Measurements from ENCODE around the gene PCDHB9.
"Not testable (repeated sequence)": the region's sequence is repeated elsewhere in the genome, so short reads cannot be mapped to it uniquely, and the experiment has no call there.

The PCDHB9 gene

DNA sequence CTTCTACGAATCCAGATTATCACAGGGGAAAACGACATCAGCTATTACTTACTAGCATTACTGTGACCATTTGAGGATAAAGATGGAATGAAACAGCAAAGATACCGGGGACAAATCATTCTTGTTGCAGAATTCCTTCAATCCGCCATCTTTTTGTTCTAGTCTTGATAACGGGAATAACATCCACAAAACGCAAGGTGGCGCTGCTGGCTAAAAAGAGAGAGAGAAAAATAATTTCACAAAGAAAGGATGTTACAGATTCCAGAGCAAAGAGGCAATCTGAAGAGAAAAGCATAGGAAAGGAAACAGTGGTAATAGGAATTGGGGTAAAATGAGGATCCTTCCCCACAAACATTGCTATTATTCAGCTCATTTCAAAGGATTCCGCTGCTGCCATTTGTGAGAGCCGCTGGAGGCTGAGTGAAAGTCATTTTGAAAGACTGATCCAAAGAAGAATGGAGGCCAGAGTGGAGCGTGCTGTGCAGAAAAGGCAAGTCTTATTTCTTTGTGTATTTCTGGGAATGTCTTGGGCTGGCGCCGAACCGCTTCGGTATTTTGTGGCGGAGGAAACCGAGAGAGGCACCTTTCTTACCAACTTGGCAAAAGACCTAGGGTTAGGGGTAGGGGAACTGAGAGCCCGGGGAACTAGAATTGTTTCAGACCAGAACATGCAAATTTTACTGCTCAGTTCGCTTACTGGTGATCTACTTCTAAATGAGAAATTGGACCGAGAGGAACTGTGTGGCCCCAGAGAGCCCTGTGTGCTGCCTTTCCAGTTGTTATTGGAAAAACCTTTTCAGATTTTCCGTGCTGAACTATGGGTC is 14.4 kb upstream of the PCDHB9 start, which contains the start of gene PCDHB7:
Gene PCDHB7, plus strand, starts transcription at position 264 of the 824 bp plus-strand sequence. Its CDS starts 192 bp downstream, at position 456.
- Histone ChIP-seq H3K9ac (ENCODE audit: low read depth in 1 of 2, low read length in 2 of 2) (no peak within 1 kb of the TSS), H3K27ac (ENCODE audit: low read depth, low read length) (no peak within 1 kb of the TSS), H3K9me3 (ENCODE audit: control insufficient read depth in 1 of 2, low read length in 2 of 2) (peaks cover 16 to 26% of the 10 kb centered on the region in 2 donors), H3K36me3 (ENCODE audit: control insufficient read depth in 1 of 2, insufficient read depth in 2 of 2, low read length in 2 of 2) (no peaks in the 10 kb centered on the region), H3K4me1 (ENCODE audit: control insufficient read depth in 1 of 2, insufficient read depth in 2 of 2, low read length in 2 of 2) (no peaks in the 10 kb centered on the region), H3K27me3 (ENCODE audit: control insufficient read depth in 1 of 2, insufficient read depth in 2 of 2, low read length in 2 of 2) (no peaks in the 10 kb centered on the region), H3K4me3 (ENCODE audit: low read depth in 1 of 2, low read length in 2 of 2) (peak within 1 kb of the TSS in 1 of 2 donors; percentile 9)

DNA sequence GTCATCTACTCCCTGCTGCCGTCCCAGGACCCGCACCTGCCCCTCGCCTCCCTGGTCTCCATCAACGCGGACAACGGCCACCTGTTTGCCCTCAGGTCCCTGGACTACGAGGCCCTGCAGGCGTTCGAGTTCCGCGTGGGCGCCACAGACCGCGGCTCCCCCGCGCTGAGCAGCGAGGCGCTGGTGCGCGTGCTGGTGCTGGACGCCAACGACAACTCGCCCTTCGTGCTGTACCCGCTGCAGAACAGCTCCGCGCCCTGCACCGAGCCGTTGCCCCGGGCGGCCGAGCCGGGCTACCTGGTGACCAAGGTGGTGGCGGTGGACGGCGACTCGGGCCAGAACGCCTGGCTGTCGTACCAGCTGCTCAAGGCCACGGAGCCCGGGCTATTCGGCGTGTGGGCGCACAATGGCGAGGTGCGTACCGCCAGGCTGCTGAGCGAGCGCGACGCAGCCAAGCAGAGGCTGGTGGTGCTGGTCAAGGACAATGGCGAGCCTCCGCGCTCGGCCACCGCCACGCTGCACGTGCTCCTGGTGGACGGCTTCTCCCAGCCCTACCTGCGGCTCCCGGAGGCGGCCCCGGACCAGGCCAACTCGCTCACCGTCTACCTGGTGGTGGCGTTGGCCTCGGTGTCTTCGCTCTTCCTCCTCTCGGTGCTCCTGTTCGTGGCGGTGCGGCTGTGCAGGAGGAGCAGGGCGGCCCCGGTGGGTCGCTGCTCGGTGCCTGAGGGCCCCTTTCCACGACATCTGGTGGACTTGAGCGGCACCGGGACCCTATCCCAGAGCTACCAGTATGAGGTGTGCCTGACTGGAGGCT is 12.5 kb upstream of the PCDHB9 start:
- H3K9ac ChIP-seq (ENCODE audit: low read depth in 1 of 2, low read length in 2 of 2); H3K27me3 ChIP-seq (ENCODE audit: control insufficient read depth in 1 of 2, insufficient read depth in 2 of 2, low read length in 2 of 2); H3K4me3 ChIP-seq (ENCODE audit: low read depth in 1 of 2, low read length in 2 of 2); H3K27ac ChIP-seq (ENCODE audit: low read depth, low read length); H3K36me3 ChIP-seq (ENCODE audit: control insufficient read depth in 1 of 2, insufficient read depth in 2 of 2, low read length in 2 of 2); H3K4me1 ChIP-seq (ENCODE audit: control insufficient read depth in 1 of 2, insufficient read depth in 2 of 2, low read length in 2 of 2): not testable (repeated sequence)
- H3K9me3 ChIP-seq (ENCODE audit: control insufficient read depth in 1 of 2, low read length in 2 of 2): peaks cover 16 to 30% of the 10 kb centered on the region in 2 donors

DNA sequence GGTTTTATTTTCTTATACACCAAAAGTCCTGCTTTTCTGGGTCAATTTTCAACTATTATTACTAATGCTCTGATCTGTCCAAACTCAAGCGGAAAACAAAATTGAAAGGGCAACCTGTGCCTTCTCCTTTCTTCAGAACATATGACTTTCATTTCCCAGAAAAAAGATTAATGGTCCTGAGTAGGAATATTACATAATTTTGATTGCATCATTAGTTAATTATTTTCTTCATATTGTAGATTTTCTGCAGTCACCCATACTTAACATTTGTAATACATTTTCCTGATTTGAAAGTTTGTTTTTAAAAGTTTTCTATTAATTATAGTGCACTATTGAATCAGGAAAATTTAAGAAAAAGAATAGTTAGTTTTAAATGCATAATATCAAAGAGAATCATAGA is 11.0 kb upstream of the PCDHB9 start:
- Histone ChIP-seq H3K36me3 (ENCODE audit: control insufficient read depth in 1 of 2, insufficient read depth in 2 of 2, low read length in 2 of 2) (no peaks in the 10 kb centered on the region), H3K9me3 (ENCODE audit: control insufficient read depth in 1 of 2, low read length in 2 of 2) (peaks cover 16 to 30% of the 10 kb centered on the region in 2 donors), H3K27me3 (ENCODE audit: control insufficient read depth in 1 of 2, insufficient read depth in 2 of 2, low read length in 2 of 2) (no peaks in the 10 kb centered on the region), H3K9ac (ENCODE audit: low read depth in 1 of 2, low read length in 2 of 2) (no peak overlapping the region), H3K4me3 (ENCODE audit: low read depth in 1 of 2, low read length in 2 of 2) (no peak overlapping the region), H3K4me1 (ENCODE audit: control insufficient read depth in 1 of 2, insufficient read depth in 2 of 2, low read length in 2 of 2) (no peaks in the 10 kb centered on the region), H3K27ac (ENCODE audit: low read depth, low read length) (no peak overlapping the region)

DNA sequence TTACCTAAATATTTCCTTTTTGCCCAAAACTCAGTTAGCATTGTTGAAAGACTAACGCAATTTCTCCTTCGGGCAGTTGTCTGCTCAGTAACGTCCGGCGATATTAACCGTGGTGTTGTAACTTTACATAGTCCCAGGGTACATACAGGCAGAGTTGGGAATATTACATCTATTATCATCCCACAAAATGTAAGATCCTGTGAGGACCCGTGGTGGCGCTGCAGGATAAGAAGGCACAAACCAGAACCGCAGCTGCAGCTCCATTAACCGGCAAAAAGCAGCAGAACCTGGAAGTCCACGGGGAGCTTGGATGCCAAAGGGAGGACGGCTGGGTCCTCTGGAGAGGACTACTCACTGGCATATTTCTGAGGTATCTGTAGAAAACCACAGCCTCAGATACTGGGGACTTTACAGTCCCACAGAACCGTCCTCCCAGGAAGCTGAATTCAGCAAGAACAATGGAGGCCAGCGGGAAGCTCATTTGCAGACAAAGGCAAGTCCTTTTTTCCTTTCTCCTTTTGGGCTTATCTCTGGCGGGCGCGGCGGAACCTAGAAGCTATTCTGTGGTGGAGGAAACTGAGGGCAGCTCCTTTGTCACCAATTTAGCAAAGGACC is 9.3 kb upstream of the PCDHB9 start, which contains the start of gene PCDHB8:
Gene PCDHB8, plus strand, starts transcription at position 214 of the 615 bp plus-strand sequence. Its CDS starts 245 bp downstream, at position 459.
- not testable (repeated sequence) for H3K27me3 ChIP-seq (ENCODE audit: control insufficient read depth in 1 of 2, insufficient read depth in 2 of 2, low read length in 2 of 2); H3K9ac ChIP-seq (ENCODE audit: low read depth in 1 of 2, low read length in 2 of 2); H3K4me1 ChIP-seq (ENCODE audit: control insufficient read depth in 1 of 2, insufficient read depth in 2 of 2, low read length in 2 of 2); H3K36me3 ChIP-seq (ENCODE audit: control insufficient read depth in 1 of 2, insufficient read depth in 2 of 2, low read length in 2 of 2); H3K4me3 ChIP-seq (ENCODE audit: low read depth in 1 of 2, low read length in 2 of 2); H3K27ac ChIP-seq (ENCODE audit: low read depth, low read length)
- peaks cover 16 to 38% of the 10 kb centered on the region in 2 donors for H3K9me3 ChIP-seq (ENCODE audit: control insufficient read depth in 1 of 2, low read length in 2 of 2)

DNA sequence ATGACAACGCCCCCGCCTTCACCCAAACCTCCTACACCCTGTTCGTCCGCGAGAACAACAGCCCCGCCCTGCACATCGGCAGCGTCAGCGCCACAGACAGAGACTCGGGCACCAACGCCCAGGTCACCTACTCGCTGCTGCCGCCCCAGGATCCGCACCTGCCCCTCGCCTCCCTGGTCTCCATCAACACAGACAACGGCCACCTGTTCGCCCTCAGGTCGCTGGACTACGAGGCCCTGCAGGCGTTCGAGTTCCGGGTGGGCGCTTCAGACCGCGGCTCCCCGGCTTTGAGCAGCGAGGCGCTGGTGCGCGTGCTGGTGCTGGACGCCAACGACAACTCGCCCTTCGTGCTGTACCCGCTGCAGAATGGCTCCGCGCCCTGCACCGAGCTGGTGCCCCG is 7.6 kb upstream of the PCDHB9 start:
- not testable (repeated sequence) for H3K27ac ChIP-seq (ENCODE audit: low read depth, low read length); H3K27me3 ChIP-seq (ENCODE audit: control insufficient read depth in 1 of 2, insufficient read depth in 2 of 2, low read length in 2 of 2); H3K36me3 ChIP-seq (ENCODE audit: control insufficient read depth in 1 of 2, insufficient read depth in 2 of 2, low read length in 2 of 2); H3K9ac ChIP-seq (ENCODE audit: low read depth in 1 of 2, low read length in 2 of 2); H3K4me3 ChIP-seq (ENCODE audit: low read depth in 1 of 2, low read length in 2 of 2); H3K4me1 ChIP-seq (ENCODE audit: control insufficient read depth in 1 of 2, insufficient read depth in 2 of 2, low read length in 2 of 2)
- peaks cover 12 to 36% of the 10 kb centered on the region in 2 donors for H3K9me3 ChIP-seq (ENCODE audit: control insufficient read depth in 1 of 2, low read length in 2 of 2)

DNA sequence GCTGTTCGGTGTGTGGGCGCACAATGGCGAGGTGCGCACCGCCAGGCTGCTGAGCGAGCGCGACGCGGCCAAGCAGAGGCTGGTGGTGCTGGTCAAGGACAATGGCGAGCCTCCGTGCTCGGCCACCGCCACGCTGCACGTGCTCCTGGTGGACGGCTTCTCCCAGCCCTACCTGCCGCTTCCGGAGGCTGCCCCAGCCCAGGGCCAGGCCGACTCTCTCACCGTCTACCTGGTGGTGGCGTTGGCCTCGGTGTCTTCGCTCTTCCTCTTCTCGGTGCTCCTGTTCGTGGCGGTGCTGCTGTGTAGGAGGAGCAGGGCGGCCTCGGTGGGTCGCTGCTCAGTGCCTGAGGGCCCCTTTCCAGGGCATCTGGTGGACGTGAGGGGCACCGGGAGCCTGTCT is 7.1 kb upstream of the PCDHB9 start:
- H3K27ac ChIP-seq (ENCODE audit: low read depth, low read length); H3K36me3 ChIP-seq (ENCODE audit: control insufficient read depth in 1 of 2, insufficient read depth in 2 of 2, low read length in 2 of 2); H3K9ac ChIP-seq (ENCODE audit: low read depth in 1 of 2, low read length in 2 of 2); H3K27me3 ChIP-seq (ENCODE audit: control insufficient read depth in 1 of 2, insufficient read depth in 2 of 2, low read length in 2 of 2); H3K4me3 ChIP-seq (ENCODE audit: low read depth in 1 of 2, low read length in 2 of 2); H3K4me1 ChIP-seq (ENCODE audit: control insufficient read depth in 1 of 2, insufficient read depth in 2 of 2, low read length in 2 of 2): not testable (repeated sequence)
- H3K9me3 ChIP-seq (ENCODE audit: control insufficient read depth in 1 of 2, low read length in 2 of 2): peaks cover 12 to 34% of the 10 kb centered on the region in 2 donors

DNA sequence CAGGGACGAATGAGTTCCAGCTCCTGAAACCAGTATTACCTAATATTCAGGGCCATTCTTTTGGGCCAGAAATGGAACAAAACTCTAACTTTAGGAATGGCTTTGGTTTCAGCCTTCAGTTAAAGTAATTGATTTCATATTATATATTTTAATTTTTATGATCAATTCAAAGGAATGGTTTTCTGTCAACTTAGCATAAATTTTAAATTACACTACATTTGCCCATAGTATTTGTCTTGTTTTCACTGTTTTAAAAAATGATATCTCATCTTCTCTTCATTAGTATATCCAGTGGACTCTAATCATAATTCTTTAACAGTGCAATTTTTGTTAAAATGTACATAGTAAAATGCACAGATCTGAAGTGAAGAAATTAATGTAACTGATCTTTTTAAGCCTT is 6.6 kb upstream of the PCDHB9 start:
- no peaks in the 10 kb centered on the region for H3K27me3 ChIP-seq (ENCODE audit: control insufficient read depth in 1 of 2, insufficient read depth in 2 of 2, low read length in 2 of 2)
- no peaks in the 10 kb centered on the region for H3K4me1 ChIP-seq (ENCODE audit: control insufficient read depth in 1 of 2, insufficient read depth in 2 of 2, low read length in 2 of 2)
- H3K9ac ChIP-seq (ENCODE audit: low read depth in 1 of 2, low read length in 2 of 2): no peak overlapping the region
- H3K9me3 ChIP-seq (ENCODE audit: control insufficient read depth in 1 of 2, low read length in 2 of 2): peaks cover 12 to 29% of the 10 kb centered on the region in 2 donors
- H3K36me3 ChIP-seq (ENCODE audit: control insufficient read depth in 1 of 2, insufficient read depth in 2 of 2, low read length in 2 of 2): no peaks in the 10 kb centered on the region
- no peak overlapping the region for H3K27ac ChIP-seq (ENCODE audit: low read depth, low read length)
- no peak overlapping the region for H3K4me3 ChIP-seq (ENCODE audit: low read depth in 1 of 2, low read length in 2 of 2)

DNA sequence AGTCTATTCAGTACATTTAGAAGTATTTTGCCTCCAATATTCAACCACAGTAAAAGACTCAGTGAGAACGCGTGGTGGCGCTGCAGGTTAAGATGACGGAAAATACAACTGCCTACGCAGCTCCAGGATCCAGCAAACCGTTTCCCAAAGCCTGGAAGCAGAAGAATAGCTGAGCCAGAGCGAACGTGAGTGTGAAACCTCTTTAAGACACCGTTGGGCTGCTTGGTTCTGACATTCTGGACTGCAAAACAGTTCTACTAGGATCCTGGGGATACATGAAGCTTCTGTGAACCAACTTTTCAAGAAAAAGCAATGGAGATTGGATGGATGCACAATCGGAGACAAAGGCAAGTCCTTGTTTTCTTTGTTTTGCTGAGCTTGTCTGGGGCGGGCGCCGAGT is 4.7 kb upstream of the PCDHB9 start, which contains the start of gene PCDHB16:
Gene PCDHB16, plus strand, starts transcription at position 140 of the 400 bp plus-strand sequence. Its CDS starts 173 bp downstream, at position 313.
- H3K4me3 ChIP-seq (ENCODE audit: low read depth in 1 of 2, low read length in 2 of 2): peak within 1 kb of the TSS in 1 of 2 donors; percentile 21
- no peak within 1 kb of the TSS for H3K9ac ChIP-seq (ENCODE audit: low read depth in 1 of 2, low read length in 2 of 2)
- no peaks in the 10 kb centered on the region for H3K36me3 ChIP-seq (ENCODE audit: control insufficient read depth in 1 of 2, insufficient read depth in 2 of 2, low read length in 2 of 2)
- peaks cover 9 to 27% of the 10 kb centered on the region in 2 donors for H3K9me3 ChIP-seq (ENCODE audit: control insufficient read depth in 1 of 2, low read length in 2 of 2)
- no peaks in the 10 kb centered on the region for H3K4me1 ChIP-seq (ENCODE audit: control insufficient read depth in 1 of 2, insufficient read depth in 2 of 2, low read length in 2 of 2)
- H3K27me3 ChIP-seq (ENCODE audit: control insufficient read depth in 1 of 2, insufficient read depth in 2 of 2, low read length in 2 of 2): no peaks in the 10 kb centered on the region
- H3K27ac ChIP-seq (ENCODE audit: low read depth, low read length): no peak within 1 kb of the TSS

DNA sequence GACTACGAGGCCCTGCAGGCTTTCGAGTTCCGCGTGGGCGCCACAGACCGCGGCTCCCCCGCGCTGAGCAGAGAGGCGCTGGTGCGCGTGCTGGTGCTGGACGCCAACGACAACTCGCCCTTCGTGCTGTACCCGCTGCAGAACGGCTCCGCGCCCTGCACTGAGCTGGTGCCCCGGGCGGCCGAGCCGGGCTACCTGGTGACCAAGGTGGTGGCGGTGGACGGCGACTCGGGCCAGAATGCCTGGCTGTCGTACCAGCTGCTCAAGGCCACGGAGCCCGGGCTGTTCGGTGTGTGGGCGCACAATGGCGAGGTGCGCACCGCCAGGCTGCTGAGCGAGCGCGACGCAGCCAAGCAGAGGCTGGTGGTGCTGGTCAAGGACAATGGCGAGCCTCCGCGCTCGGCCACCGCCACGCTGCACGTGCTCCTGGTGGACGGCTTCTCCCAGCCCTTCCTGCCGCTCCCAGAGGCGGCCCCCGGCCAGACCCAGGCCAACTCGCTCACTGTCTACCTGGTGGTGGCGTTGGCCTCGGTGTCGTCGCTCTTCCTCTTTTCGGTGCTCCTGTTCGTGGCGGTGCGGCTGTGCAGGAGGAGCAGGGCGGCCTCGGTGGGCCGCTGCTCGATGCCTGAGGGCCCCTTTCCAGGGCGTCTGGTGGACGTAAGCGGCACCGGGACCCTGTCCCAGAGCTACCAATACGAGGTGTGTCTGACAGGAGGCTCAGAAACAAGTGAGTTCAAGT is 2.7 kb upstream of the PCDHB9 start:
- peaks cover 17% of the 10 kb centered on the region in 2 donors for H3K9me3 ChIP-seq (ENCODE audit: control insufficient read depth in 1 of 2, low read length in 2 of 2)
- H3K9ac ChIP-seq (ENCODE audit: low read depth in 1 of 2, low read length in 2 of 2); H3K4me1 ChIP-seq (ENCODE audit: control insufficient read depth in 1 of 2, insufficient read depth in 2 of 2, low read length in 2 of 2); H3K4me3 ChIP-seq (ENCODE audit: low read depth in 1 of 2, low read length in 2 of 2); H3K27me3 ChIP-seq (ENCODE audit: control insufficient read depth in 1 of 2, insufficient read depth in 2 of 2, low read length in 2 of 2); H3K27ac ChIP-seq (ENCODE audit: low read depth, low read length); H3K36me3 ChIP-seq (ENCODE audit: control insufficient read depth in 1 of 2, insufficient read depth in 2 of 2, low read length in 2 of 2): not testable (repeated sequence)
